Measurements from ENCODE around the gene MARCHF10. TPM values are rescaled to one million over a fixed set of nuclear protein-coding genes. Genes with fewer than 3 reads are reported as not detected.

The MARCHF10 gene
- total and polyA plus RNA-seq, 2 of the 4 experiments (the other 2 are of a cell fraction), result 0.18 to 0.74 TPM

GRCh38 chr17:62741290-62741689, 66.8 kb downstream of the MARCHF10 start:
- ChIA-PET POLR2A (ENCODE audit: unreplicated experiment) (no interaction called here), CTCF (no interaction called here)
- H2BK15ac ChIP-seq (ENCODE audit: low read depth, low read length), result no peak overlapping the region
- no peak overlapping the region for H3K4ac ChIP-seq (ENCODE audit: low read depth, low read length)
- no peak overlapping the region for H2AFZ ChIP-seq (replicated peaks; ENCODE audit: low read length, poor library complexity)
- no peak overlapping the region for H2AK5ac ChIP-seq (ENCODE audit: low read depth, low read length)
- in situ Hi-C loops (cut with MboI; ENCODE audit: low sequenced_read_pairs) (no loop called here), dilution Hi-C loops (cut with HindIII; ENCODE audit: low sequenced_read_pairs, unreplicated experiment) (no loop called here), intact Hi-C loops (cut with micrococcal nuclease) (no loop called here)
- ATAC-seq (ENCODE audit: low read depth) (no peak), DNase-seq (no peak)
- no peak overlapping the region for H3K4me2 ChIP-seq (ENCODE audit: low read depth, low read length)
- H3K18ac ChIP-seq (ENCODE audit: low read depth, low read length), result no peak overlapping the region
- no peak overlapping the region for H4K5ac ChIP-seq (ENCODE audit: low read depth, low read length)
- H3K4me1 ChIP-seq (ENCODE audit: control insufficient read depth, insufficient read depth, low read length), result 0 out of 2 replicates have a peak, but pooled peaks cover 2% of the 10 kb centered on the region
- no peaks in the 10 kb centered on the region for H3K36me3 ChIP-seq (ENCODE audit: control insufficient read depth, insufficient read depth, low read length)
- H3K23ac ChIP-seq (ENCODE audit: low read depth, low read length), result no peak overlapping the region
- no peaks in the 10 kb centered on the region for H3K9me3 ChIP-seq (ENCODE audit: control insufficient read depth, insufficient read depth, low read length)
- no peak overlapping the region for H3K27ac ChIP-seq (ENCODE audit: insufficient read depth, low read length)
- no peaks in the 10 kb centered on the region for H3K79me1 ChIP-seq (ENCODE audit: low read depth in 1 of 2, low read length in 2 of 2)
- H2AK9ac ChIP-seq (replicated peaks; ENCODE audit: low read depth, low read length, poor library complexity), result no peak overlapping the region
- no peak overlapping the region for H3K4me3 ChIP-seq (ENCODE audit: insufficient read depth, low read depth, low read length)
- H3K9me1 ChIP-seq (ENCODE audit: insufficient read depth, low read length), result no peaks in the 10 kb centered on the region
- H3K27me3 ChIP-seq (ENCODE audit: control insufficient read depth, insufficient read depth, low read length), result 0 out of 2 replicates have a peak, but pooled peaks cover 1% of the 10 kb centered on the region
- no CpG with 5 or more reads among the region's 4 CpGs for WGBS, 2 experiments (ENCODE audit: extremely low coverage in 2 of 2, insufficient read length in 1 of 2)
- H4K20me1 ChIP-seq (ENCODE audit: insufficient read depth, low read length), result no peaks in the 10 kb centered on the region
- H2BK20ac ChIP-seq (ENCODE audit: low read depth, low read length), result no peak overlapping the region
- H3K9ac ChIP-seq (ENCODE audit: low read depth, low read length), result no peak overlapping the region
- H2BK5ac ChIP-seq (ENCODE audit: low read depth, low read length, poor library complexity, severe bottlenecking), result no peak overlapping the region
- H3K14ac ChIP-seq (replicated peaks; ENCODE audit: low read depth, low read length), result no peak overlapping the region
- no peak overlapping the region for H4K91ac ChIP-seq (ENCODE audit: insufficient read depth, low read depth, low read length)
- H4K8ac ChIP-seq (ENCODE audit: low read depth in 2 of 2, low read length in 2 of 2), result no peak overlapping the region
- H3K56ac ChIP-seq (ENCODE audit: extremely low read depth, insufficient read depth, low read length), result no peak overlapping the region
- H2BK120ac ChIP-seq (ENCODE audit: low read depth, low read length), result no peak overlapping the region
- TF ChIP-seq RAD21 (IDR thresholded peaks at IDR 0.05; ENCODE audit: low read length) (no peak), FOS (IDR thresholded peaks at IDR 0.05; ENCODE audit: low read depth, low read length) (no peak), NFE2L2 (IDR thresholded peaks at IDR 0.05; ENCODE audit: low read depth, low read length) (no peak), MAFK (IDR thresholded peaks at IDR 0.05; ENCODE audit: low read depth, low read length) (no peak), RFX5 (IDR thresholded peaks at IDR 0.05; ENCODE audit: low read depth, low read length) (no peak), RCOR1 (IDR thresholded peaks at IDR 0.05; ENCODE audit: insufficient replicate concordance, low read length) (no peak), SMC3 (IDR thresholded peaks at IDR 0.05; ENCODE audit: low read depth, low read length) (no peak), CEBPB (IDR thresholded peaks at IDR 0.05; ENCODE audit: low read depth, low read length) (no peak), BHLHE40 (IDR thresholded peaks at IDR 0.05; ENCODE audit: low read depth, low read length) (no peak), MAZ (IDR thresholded peaks at IDR 0.05; ENCODE audit: borderline replicate concordance, low read depth, low read length) (no peak), CHD1 (IDR thresholded peaks at IDR 0.05; ENCODE audit: low read depth, low read length) (no peak), POLR2A (IDR thresholded peaks at IDR 0.05; ENCODE audit: low read depth, low read length) (no peak), MXI1 (IDR thresholded peaks at IDR 0.05; ENCODE audit: borderline replicate concordance, low read depth, low read length) (no peak), USF2 (IDR thresholded peaks at IDR 0.05; ENCODE audit: low read depth, low read length) (no peak), ELK1 (IDR thresholded peaks at IDR 0.05; ENCODE audit: borderline replicate concordance, low read depth, low read length) (no peak)
- TF ChIP-seq, protein P1, sequence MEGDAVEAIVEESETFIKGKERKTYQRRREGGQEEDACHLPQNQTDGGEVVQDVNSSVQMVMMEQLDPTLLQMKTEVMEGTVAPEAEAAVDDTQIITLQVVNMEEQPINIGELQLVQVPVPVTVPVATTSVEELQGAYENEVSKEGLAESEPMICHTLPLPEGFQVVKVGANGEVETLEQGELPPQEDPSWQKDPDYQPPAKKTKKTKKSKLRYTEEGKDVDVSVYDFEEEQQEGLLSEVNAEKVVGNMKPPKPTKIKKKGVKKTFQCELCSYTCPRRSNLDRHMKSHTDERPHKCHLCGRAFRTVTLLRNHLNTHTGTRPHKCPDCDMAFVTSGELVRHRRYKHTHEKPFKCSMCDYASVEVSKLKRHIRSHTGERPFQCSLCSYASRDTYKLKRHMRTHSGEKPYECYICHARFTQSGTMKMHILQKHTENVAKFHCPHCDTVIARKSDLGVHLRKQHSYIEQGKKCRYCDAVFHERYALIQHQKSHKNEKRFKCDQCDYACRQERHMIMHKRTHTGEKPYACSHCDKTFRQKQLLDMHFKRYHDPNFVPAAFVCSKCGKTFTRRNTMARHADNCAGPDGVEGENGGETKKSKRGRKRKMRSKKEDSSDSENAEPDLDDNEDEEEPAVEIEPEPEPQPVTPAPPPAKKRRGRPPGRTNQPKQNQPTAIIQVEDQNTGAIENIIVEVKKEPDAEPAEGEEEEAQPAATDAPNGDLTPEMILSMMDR (conservative IDR thresholded peaks at IDR 0.05; ENCODE audit: low read depth, low read length), result no peak
- no TSS peak for BruUV-seq (replicated peaks)

Measured in IMR-90 (cell line).